ENCODE results near the gene LAMA4.

- TF ChIP-seq CTCF (IDR thresholded peaks at IDR 0.05) (no peak), EZH2 (IDR thresholded peaks at IDR 0.05) (no peak)
Measured at GRCh38 chr6:112148103-112148502, 106.3 kb downstream of the LAMA4 start.

All from neural progenitor cell (in vitro differentiated cells).